Small intestine (tissue), 7 donors: ENCODE results near the gene KRT83. TPM values are rescaled to one million over a fixed set of nuclear protein-coding genes. Genes with fewer than 3 reads are reported as not detected.

ENCODE experiments used
- DNase-seq, 2 donors: peaks; one replicate each; pipeline versions ENCODE4 v3.0.0 to v3.0.0-alpha.2; 2013
- FAIRE-seq: peaks from 2 replicates; lab custom pipeline; 2012; peaks lifted over from hg19 to GRCh38; lab: Jason Lieb, UNC
- H3K27ac ChIP-seq, 3 donors: one replicate each; pipeline ENCODE4 v1.5.1; 2013; ENCODE audit warnings: low read length in 2 of 3, mild to moderate bottlenecking in 2 of 3, control low read depth in 1 of 3, inconsistent platforms in 1 of 3, low read depth in 1 of 3, moderate library complexity in 1 of 3
- H3K27me3 ChIP-seq, 3 donors: one replicate each; pipeline ENCODE4 v1.6.1; 2013; ENCODE audit warnings: low read length in 3 of 3, inconsistent platforms in 1 of 3; ENCODE audit not compliant: control insufficient read depth in 3 of 3, insufficient read depth in 3 of 3
- H3K36me3 ChIP-seq, 3 donors: one replicate each; pipeline ENCODE4 v1.6.1; 2013; ENCODE audit warnings: low read length in 3 of 3, inconsistent platforms in 1 of 3, low read depth in 1 of 3, mild to moderate bottlenecking in 1 of 3, moderate library complexity in 1 of 3; ENCODE audit not compliant: control insufficient read depth in 3 of 3, insufficient read depth in 2 of 3
- H3K4me1 ChIP-seq, 3 donors: one replicate each; pipeline ENCODE4 v1.6.1; 2013; ENCODE audit warnings: low read length in 2 of 3, inconsistent platforms in 1 of 3, low read depth in 1 of 3, mild to moderate bottlenecking in 1 of 3, moderate library complexity in 1 of 3; ENCODE audit not compliant: control insufficient read depth in 3 of 3, insufficient read depth in 2 of 3
- H3K4me3 ChIP-seq, 3 donors: one replicate each; pipeline ENCODE4 v1.5.1; 2013; ENCODE audit warnings: low read length in 3 of 3, control low read depth in 1 of 3, inconsistent platforms in 1 of 3, low read depth in 1 of 3, mild to moderate bottlenecking in 1 of 3, moderate library complexity in 1 of 3
- H3K9me3 ChIP-seq, 2 donors: one replicate each; pipeline ENCODE4 v1.6.1; 2013; ENCODE audit warnings: low read depth in 1 of 2, low read length in 1 of 2; ENCODE audit not compliant: control insufficient read depth in 2 of 2, insufficient read depth in 1 of 2
- WGBS, 3 donors: extraction: QIAGEN DNeasy Blood & Tissue Kit; methylation state at CpG; one replicate each; pipeline ENCODE4 v1.1.7; 2013; 5-methylcytosine and 5-hydroxymethylcytosine counted together
- polyA plus RNA-seq, 4 donors: library from polyadenylated mRNA; stranded (reverse) in 3 of 4; unstranded in 1 of 4; fragments of 200-250 nt in 3 of 4; fragments of 120-200 nt in 1 of 4; gene quantifications; one replicate each; pipeline versions ENCODE4 v1.2.1 to v1.2.3, GENCODE V29; 2013
- donor health status: healthy with polysubstance abuse.
- donor health status: control.
- donor health status: control.
- donor health status: Bipolar disorder and iron deficiency.
- donor health status: healthy.

KRT83 gene
- polyA plus RNA-seq, 4 donors: 0.03 TPM; not detected in 3

DNA sequence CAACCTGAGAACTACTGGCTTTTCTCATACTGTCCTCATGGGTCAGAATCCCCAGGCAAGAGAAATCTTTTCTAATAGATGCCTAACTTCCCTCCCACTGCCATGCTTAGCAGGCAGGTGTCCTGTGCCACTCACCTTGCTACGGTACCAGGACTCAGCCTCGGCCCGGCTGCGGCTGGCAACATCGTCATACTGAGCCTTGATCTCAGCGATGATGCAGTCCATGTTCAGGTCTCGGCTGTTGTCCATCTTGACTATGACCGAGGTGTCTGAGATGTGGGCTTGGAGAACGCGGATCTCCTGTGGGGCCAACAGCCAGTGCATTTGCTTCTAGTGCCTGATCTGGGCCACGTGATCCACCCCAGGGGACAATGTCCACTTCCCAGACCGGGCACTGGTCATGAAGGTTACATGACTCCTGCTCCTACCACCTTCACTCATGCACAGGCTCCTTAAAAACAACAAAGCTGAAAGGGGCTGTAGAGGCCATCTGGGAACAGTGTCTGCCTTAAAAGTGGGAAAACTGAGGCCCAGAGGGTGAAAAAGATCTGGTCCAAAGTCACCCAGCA, 42.0 kb upstream of the KRT83 start:
- no peak for DNase-seq
- no peak for FAIRE-seq
- H3K27me3 ChIP-seq: peaks cover 0 to 3% (median 0%) of the 10 kb centered on the region in 3 donors
- H3K9me3 ChIP-seq: no peaks in the 10 kb centered on the region
- no peaks in the 10 kb centered on the region for H3K4me1 ChIP-seq
- H3K36me3 ChIP-seq: no peaks in the 10 kb centered on the region
- H3K27ac ChIP-seq: no peak overlapping the region
- 83 to 89% (median 88%) methylated on average over 12 of the region's 12 CpGs for WGBS, 3 donors
- H3K4me3 ChIP-seq: no peak overlapping the region

DNA sequence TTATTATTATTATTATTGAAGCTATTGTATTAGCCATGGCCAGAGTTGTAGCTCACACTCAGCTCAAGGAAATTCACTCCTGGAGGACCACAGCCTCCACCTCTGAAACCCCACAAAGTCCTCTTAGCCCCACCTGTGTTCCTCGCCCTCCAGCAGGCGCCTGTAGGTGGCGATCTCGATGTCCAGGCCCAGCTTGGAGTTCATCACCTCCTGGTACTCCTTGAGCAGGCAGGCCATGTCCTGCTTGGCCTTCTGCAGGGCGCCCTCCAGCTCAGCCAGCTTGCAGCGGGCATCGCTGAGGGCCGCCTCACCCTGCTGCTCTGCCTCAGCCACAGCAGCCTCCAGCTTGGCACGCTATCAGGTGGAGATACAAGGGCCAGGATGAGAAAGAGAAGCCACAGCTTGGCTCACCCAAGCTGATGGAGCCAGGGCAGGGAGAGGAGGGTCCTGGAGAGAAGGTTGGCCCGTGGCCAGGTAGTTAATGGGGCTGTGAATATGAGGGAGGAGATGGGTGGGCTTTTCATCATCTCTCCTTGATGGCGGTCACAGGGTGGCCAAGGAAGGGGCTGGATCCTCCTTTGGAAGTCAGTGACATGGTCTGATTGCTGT, 41.0 kb upstream of the KRT83 start:
- H3K27me3 ChIP-seq: no peaks in the 10 kb centered on the region
- FAIRE-seq (no peak), DNase-seq (no peak)
- no peaks in the 10 kb centered on the region for H3K9me3 ChIP-seq
- H3K27ac ChIP-seq: no peak overlapping the region
- no peaks in the 10 kb centered on the region for H3K36me3 ChIP-seq
- 81 to 84% (median 82%) methylated on average over 11 of the region's 11 CpGs for whole genome bisulfite sequencing, 3 donors
- H3K4me3 ChIP-seq: no peak overlapping the region
- no peaks in the 10 kb centered on the region for H3K4me1 ChIP-seq

DNA sequence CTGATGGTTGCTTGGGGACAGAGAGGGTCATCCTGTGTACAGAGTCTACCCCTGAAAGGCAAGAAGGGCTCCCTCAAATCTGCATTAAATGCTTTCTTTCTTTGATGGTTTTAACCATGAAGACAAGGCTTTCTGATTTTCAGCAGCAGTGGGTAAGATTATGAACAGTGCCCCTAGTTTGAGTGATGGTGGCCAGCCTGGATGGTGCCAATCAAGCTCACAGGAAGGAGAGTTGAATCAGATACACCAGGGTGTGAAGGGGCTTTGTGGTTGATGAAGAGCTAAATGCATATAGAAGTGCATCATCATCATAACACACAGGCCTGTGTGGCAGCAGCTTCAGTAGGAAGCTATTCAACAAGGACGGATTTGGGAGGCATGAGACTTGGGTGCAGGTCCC, 40.4 kb upstream of the KRT83 start:
- no peak overlapping the region for H3K27ac ChIP-seq
- no peaks in the 10 kb centered on the region for H3K27me3 ChIP-seq
- FAIRE-seq: no peak
- H3K36me3 ChIP-seq: no peaks in the 10 kb centered on the region
- H3K4me1 ChIP-seq: no peaks in the 10 kb centered on the region
- WGBS, 3 donors: 88 to 95% (median 89%) methylated on average over 1 of the region's 1 CpG
- H3K4me3 ChIP-seq: no peak overlapping the region
- no peak for DNase-seq
- no peaks in the 10 kb centered on the region for H3K9me3 ChIP-seq

DNA sequence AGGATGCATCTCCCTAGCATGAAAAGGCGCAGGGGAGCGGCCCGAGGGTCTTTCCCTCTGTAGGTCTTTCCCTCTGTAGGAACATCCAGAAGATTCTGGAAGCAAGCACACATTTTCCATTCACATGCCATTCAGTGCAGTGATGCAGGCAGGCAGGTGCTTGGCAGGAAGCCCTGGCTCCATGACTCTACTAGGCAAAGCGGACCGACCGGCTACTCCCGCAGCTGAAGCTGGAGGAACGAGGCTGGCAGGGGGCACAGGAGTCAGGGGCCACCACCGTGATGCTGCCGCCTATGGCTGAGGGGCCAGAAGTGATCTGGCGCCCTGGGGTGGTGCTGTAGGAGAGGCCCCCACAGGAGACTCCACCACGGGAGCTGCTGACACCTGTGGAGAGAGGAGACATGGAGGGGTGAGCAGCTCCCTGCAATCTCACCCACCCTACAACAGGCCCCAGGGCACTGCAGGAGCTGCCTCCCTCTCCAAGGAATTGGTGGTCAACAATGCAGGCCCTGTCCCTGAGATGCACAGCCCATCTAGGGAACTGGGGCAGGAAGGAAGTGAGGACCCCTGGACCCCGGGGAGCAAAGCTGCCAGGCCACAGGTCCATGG, 39.6 kb upstream of the KRT83 start:
- no peak overlapping the region for H3K27ac ChIP-seq
- no peaks in the 10 kb centered on the region for H3K36me3 ChIP-seq
- no peak overlapping the region for H3K4me3 ChIP-seq
- 46 to 78% (median 51%) methylated on average over 12 to 13 of the region's 13 CpGs for WGBS, 3 donors
- H3K4me1 ChIP-seq: no peaks in the 10 kb centered on the region
- no peaks in the 10 kb centered on the region for H3K9me3 ChIP-seq
- DNase-seq: no peak
- FAIRE-seq: no peak
- H3K27me3 ChIP-seq: no peaks in the 10 kb centered on the region

DNA sequence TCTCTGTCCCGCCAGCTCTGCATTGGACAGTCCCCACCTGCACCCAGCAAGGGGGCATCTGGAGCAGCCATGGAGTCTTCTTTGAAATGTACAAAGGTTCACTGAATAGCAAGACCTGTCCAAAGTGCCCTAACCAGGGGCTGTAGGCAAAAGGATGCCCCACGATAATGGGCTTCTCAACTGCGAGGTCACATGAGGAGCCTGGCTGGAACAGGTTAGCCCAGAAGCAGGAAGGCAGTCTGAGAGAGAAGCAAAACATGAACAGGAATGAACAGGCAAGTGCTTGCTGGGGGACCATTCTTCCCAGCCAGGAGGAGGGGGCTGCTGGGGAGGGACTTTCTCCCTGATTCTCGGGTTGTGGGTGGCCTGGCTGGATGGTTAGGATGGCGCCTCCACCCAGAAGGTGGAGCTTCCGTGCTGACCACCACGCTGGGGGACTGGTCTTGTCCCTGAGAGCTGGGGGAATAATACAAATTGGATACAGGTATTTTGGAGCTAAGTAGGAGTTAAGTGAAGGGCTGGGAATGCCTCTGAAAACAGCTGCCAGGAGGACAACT, 39.0 kb upstream of the KRT83 start:
- H3K27me3 ChIP-seq: no peaks in the 10 kb centered on the region
- H3K36me3 ChIP-seq: no peaks in the 10 kb centered on the region
- H3K4me1 ChIP-seq: no peaks in the 10 kb centered on the region
- WGBS, 3 donors: 83 to 92% (median 87%) methylated on average over 7 of the region's 7 CpGs
- FAIRE-seq (no peak), DNase-seq (no peak)
- H3K9me3 ChIP-seq: no peaks in the 10 kb centered on the region
- no peak overlapping the region for H3K4me3 ChIP-seq
- no peak overlapping the region for H3K27ac ChIP-seq

DNA sequence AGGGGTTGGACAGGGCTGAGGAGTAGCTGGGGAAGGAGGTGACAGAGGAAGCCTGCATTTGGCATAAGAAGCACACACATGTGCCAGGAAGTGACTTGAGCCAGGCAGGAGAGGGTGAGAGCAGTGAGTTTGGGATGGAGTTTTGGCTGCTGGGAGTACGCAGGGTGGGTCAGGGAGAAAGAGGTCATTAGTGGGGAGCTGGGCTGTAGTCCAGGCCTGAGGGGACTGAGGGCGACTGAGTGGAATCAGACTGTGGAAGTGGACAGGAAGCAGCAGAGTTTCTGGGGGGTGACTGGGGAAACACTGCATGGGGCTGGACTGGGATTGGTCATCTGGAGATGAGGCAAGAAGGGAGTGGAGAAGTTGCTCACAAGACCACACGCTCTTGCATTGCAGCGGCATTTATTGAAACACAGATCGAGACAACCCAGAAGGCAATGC, 38.4 kb upstream of the KRT83 start:
- Histone ChIP-seq H3K4me1 (no peaks in the 10 kb centered on the region), H3K9me3 (no peaks in the 10 kb centered on the region), H3K4me3 (no peak overlapping the region), H3K27ac (no peak overlapping the region), H3K36me3 (no peaks in the 10 kb centered on the region), H3K27me3 (peaks cover 0 to 3% (median 0%) of the 10 kb centered on the region in 3 donors)
- DNase-seq: no peak
- FAIRE-seq: no peak
- WGBS, 3 donors: 78 to 85% (median 82%) methylated on average over 5 of the region's 5 CpGs

DNA sequence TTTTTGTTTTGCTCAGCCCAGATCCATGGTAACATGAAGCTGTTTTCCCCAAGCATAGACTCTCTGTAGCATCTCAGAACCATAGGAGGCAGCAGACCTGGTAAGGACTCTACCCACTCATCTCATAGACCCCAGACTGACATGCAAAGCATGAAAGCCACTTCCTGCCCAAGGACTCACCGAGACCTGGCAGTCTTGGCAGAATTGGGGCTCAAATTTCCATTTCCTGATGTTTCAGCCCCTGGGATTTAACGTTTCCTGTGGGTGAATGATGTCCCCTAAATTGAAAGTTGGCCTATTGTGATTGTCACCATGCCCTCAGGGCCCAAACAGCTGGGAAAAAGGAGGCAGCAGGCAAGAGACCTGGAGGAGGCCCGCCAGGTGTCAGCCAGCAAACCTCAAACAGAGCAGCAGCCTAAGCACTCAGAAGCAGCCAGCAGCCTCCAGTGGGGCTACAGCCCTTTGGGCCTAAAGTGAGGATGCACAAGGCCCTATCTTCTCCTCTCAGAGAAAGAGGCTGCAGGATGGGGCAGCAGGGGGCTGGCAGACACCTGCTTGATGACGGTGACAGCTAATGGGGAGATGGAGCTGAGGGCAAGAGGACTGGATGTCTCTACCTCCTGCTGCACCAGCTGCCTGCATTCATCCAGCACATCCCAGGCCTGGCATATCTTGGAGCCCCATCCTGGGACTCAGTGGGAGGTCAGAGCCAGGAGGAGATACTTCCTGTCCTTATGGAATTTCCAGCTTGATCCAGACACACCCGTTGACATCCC, 37.6 kb upstream of the KRT83 start:
- Histone ChIP-seq H3K9me3 (no peaks in the 10 kb centered on the region), H3K4me3 (no peak overlapping the region), H3K4me1 (no peaks in the 10 kb centered on the region), H3K36me3 (no peaks in the 10 kb centered on the region), H3K27ac (no peak overlapping the region), H3K27me3 (peaks cover 0 to 5% (median under 1%) of the 10 kb centered on the region in 3 donors)
- FAIRE-seq (no peak), DNase-seq (no peak)
- WGBS, 3 donors: 68 to 74% (median 71%) methylated on average over 5 of the region's 5 CpGs
